HG02884 (cell line): ENCODE measurements around the gene TENM4.

ENCODE experiments used
- ATAC-seq: cut with Tn5 transposase; IDR thresholded peaks from one replicate; pipeline ENCODE4 v1.9.1; 2021; ENCODE audit warnings: mild to moderate bottlenecking, moderate library complexity; ENCODE audit not compliant: unreplicated experiment

The TENM4 gene

DNA sequence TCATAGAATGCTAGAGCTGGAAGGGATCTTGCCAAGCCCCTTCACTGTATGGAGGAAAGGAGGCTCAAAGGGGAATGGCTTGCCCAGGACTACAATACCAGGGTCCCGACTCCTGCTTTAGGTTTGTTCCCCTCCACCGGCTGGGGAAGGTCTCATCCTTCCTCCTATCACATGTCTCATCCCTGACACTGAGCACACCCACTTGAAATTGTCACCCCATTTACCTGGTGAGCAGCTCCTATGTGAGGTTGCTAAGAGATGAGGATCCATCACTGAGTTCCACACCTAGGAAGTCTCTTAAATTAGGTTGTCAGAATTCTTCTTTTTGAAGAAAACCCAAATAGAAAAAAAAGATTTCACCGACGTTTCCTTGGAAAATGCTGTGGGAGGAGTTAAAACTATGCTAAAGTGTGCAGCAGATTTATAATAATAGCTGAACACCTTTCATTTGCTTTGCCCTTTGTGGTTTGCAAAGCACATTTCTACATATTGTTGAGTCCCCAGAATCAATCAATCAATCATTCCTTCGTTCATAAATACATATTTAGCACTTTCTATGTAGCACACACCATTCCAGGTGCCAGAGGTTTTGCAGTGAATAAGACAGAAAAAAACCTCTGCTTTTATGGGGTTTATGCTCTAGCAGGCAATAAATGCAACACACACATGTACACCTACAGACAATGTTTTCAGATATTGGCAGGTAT lies 91.7 kb downstream of the TENM4 start:
- ATAC-seq = no peak

DNA sequence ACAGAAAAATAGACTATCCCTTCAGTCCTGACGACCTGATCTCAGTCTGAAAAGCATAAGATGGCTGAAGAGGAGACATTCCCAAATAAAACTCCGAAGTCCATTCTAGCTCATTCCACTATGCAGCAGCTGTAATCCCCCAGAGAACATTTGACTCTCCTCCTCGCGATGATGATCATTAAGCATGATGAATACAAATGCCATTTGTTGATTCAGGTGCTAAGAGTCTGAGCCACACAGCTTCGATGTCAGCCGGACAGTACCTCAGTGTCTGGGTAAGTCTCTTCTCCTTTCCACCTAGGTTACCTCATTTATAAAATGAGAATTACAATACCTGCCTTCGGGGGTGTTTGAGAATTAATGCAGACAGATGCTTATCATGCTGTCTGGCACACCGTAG lies 94.8 kb downstream of the TENM4 start:
- ATAC-seq = no peak

DNA sequence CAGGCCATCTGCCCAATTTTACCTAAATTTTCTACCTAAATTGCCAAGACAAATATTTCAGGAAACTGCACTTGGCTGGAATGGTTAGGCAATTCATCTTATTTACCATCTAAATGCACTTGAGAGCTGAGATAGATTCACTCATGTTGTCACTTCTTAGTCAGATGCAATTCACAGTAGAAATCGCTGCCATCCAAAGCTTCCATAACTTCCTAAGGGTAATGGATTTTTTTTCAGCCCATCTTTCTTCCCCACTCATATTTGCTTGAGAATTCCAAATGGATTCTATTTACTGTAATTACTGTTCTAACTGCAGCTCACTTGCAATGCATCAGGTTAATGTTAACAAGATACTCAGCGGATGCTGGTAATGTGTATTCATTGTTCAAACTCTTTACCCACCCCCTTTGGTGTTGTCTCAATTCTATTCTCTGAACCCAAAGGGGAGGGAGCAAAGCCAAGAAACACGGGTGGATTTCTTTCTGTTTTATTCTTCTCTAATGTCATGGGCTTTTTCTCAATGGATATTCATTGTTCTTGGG lies 96.0 kb downstream of the TENM4 start:
- no peak for ATAC-seq

DNA sequence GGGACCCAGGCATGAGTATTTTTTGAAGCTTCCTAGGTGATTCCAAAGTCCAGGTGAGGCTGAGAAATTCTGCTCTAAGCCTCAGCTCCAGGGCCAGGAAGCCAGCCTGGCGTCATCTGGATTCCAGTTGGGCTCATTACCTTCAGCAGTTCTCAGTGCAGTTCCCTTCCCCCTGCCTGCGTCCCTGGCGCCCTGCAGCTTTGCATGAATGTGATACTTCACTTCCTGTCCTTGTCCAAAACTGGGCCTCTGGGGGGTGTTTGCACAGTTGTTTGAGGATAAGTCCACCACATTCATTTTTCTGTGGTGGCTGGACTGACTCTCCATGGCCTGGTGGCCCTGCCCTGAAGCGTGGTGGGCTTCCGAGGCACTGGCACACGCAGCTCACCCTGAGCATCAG lies 98.1 kb downstream of the TENM4 start:
- no peak for ATAC-seq

DNA sequence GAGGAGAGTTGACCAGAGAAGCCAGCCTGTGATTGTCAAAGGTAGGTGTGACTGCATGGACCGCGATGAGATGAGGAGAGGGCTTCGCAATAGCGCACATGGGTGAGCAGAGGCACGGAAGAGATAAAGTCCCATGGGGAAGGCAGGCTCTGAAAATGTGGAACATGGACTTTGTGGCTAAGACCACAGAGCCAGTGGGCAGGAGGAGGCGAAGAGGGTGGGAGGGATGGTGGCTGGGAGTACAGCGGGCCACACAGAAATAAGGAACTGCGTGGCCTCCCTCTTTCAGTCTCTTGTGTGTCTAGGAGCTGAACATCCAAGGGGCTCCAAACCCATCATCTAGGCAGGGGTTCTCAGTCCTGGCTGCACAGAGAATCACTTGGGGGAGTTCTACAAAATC lies 98.6 kb downstream of the TENM4 start:
- ATAC-seq = no peak

GRCh38 chr11:79340535-79340934 lies 100.3 kb downstream of the TENM4 start:
- ATAC-seq = no peak

- no peak for ATAC-seq
These were observed 103.9 kb downstream of the TENM4 start for GRCh38 chr11:79336797-79337517.

GRCh38 chr11:79335681-79336080 lies 105.1 kb downstream of the TENM4 start:
- no peak for ATAC-seq

- no peak for ATAC-seq
These were observed 107.5 kb downstream of the TENM4 start for GRCh38 chr11:79333355-79333754.

- no peak for ATAC-seq
These were observed 108.8 kb downstream of the TENM4 start for GRCh38 chr11:79332017-79332416.

GRCh38 chr11:79331203-79331901 lies 109.5 kb downstream of the TENM4 start:
- ATAC-seq = no peak

GRCh38 chr11:79330651-79331050 lies 110.2 kb downstream of the TENM4 start:
- ATAC-seq = no peak

GRCh38 chr11:79329561-79329960 lies 111.3 kb downstream of the TENM4 start:
- ATAC-seq = no peak

- no peak for ATAC-seq
These were observed 112.4 kb downstream of the TENM4 start for GRCh38 chr11:79328402-79328801.

DNA sequence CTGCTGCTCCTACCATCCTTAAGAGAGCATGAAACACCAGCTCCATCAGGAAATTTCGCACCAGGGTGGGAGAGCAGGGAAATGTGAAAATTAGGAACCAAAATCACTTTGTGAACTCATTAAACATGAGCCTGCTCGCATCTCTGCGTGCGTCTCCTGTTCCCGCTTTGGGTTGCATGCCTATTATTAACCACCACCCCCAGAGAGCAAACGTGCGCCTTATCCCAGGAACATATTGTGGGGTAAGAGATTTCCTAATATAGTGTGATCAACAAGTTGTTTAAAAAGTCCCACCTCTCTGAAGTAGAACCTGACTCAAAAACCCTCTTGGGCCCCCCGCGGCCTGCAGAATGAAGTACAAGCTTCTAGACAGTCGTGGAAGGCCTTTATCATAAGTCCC lies 115.0 kb downstream of the TENM4 start:
- no peak for ATAC-seq

GRCh38 chr11:79321263-79321662 lies 119.6 kb downstream of the TENM4 start:
- ATAC-seq = no peak

- no peak for ATAC-seq
These were observed 125.7 kb downstream of the TENM4 start for GRCh38 chr11:79314906-79315689.

DNA sequence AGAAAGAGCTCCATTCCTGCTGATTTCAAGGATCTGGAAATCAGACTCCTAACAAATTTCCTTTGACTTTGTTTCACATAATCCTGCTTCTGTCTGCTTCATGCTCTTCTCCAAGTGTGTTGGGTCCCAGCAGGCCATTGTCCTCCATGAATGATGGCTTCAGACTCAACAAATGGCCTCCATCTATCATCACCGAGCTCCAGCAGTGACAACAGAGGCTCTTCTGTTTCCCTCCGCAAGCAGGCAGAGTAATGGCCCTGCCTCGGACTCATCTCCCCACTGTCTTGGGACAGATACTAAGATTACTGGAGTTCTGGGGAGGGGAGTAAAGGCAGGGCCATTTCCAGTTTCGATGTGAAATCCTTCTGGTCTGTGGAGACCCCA lies 127.3 kb downstream of the TENM4 start:
- ATAC-seq = no peak

- no peak for ATAC-seq
These were observed 128.0 kb downstream of the TENM4 start for GRCh38 chr11:79312617-79313529.

GRCh38 chr11:79311461-79311860 lies 129.4 kb downstream of the TENM4 start:
- no peak for ATAC-seq
